Suprapubic skin (tissue), 4 donors: Measurements from ENCODE around the gene KIDINS220. TPM values are rescaled to one million over a fixed set of nuclear protein-coding genes. Genes with fewer than 3 reads are reported as not detected.
A peak's percentile ranks its signal among the peaks of the same experiment; 100 is the strongest.

Experiments used
- DNase-seq, 2 donors: peaks; one replicate each; pipeline ENCODE4 v3.0.0-alpha.2; 2019; ENCODE audit warnings: low spot score in 2 of 2
- H3K27ac ChIP-seq: fragments of 200-600 bp; sonication (generic); one replicate; pipeline ENCODE4 v1.5.1; 2019
- H3K27me3 ChIP-seq: fragments of 200-600 bp; sonication (generic); one replicate; pipeline ENCODE4 v1.5.1; 2019
- H3K36me3 ChIP-seq: fragments of 200-600 bp; sonication (generic); one replicate; pipeline ENCODE4 v1.5.1; 2019
- H3K4me1 ChIP-seq: fragments of 200-600 bp; sonication (generic); one replicate; pipeline ENCODE4 v1.5.1; 2019
- H3K4me3 ChIP-seq: fragments of 200-600 bp; sonication (generic); one replicate; pipeline ENCODE4 v1.5.1; 2019; ENCODE audit warnings: mild to moderate bottlenecking
- H3K9me3 ChIP-seq: fragments of 200-600 bp; sonication (generic); one replicate; pipeline ENCODE4 v1.5.1; 2019
- EP300 ChIP-seq: sonication (generic); formaldehyde crosslinking; IDR thresholded peaks from one replicate; pipeline ENCODE4 v1.6.1; 2017; ENCODE audit warnings: antibody characterized with exemption
- POLR2A ChIP-seq, 2 donors: fragments of 450-650 bp; IDR thresholded peaks; one replicate each; pipeline ENCODE4 v1.6.1; 2017; ENCODE audit warnings: antibody characterized with exemption in 2 of 2, mild to moderate bottlenecking in 2 of 2, moderate library complexity in 2 of 2
- POLR2AphosphoS5 ChIP-seq, 3 donors: sonication (generic); formaldehyde crosslinking; IDR thresholded peaks; one replicate each; pipeline ENCODE4 v1.6.1; 2017; ENCODE audit warnings: antibody characterized with exemption in 3 of 3
- WGBS: methylation state at CpG from one replicate; pipeline ENCODE4 v1.1.5; 2018; 5-methylcytosine and 5-hydroxymethylcytosine counted together
- total RNA-seq, 4 donors: library from RNA; depleted of rRNA; stranded (reverse); fragments of >200 nt; gene quantifications; one replicate each; pipeline ENCODE4 v1.1.0, GENCODE V29; 2016
- TF ChIP-seq, protein P1 (sequence below), 2 donors: fragments of 200-600 bp in 1 of 2; fragments of 450-650 bp in 1 of 2; sonication (generic) in 1 of 2; IDR thresholded peaks; one replicate each; pipeline ENCODE4 v1.5.1; 2016 to 2019; ENCODE audit warnings: antibody characterized with exemption in 2 of 2, mild to moderate bottlenecking in 1 of 2, moderate library complexity in 1 of 2

The KIDINS220 gene
- total RNA-seq, 4 donors from 2014 or later, result 44.7 to 100 (median 53.5) TPM

- Histone ChIP-seq H3K36me3 (no peaks in the 10 kb centered on the region), H3K27me3 (peaks cover 3% of the 10 kb centered on the region), H3K4me1 (peaks cover 10% of the 10 kb centered on the region), H3K4me3 (peak overlapping the region; percentile 30), H3K27ac (no peak overlapping the region), H3K9me3 (no peaks in the 10 kb centered on the region)
- DNase-seq, result no peak
- TF ChIP-seq POLR2A (IDR thresholded peaks at IDR 0.05) (no peak), POLR2AphosphoS5 (IDR thresholded peaks at IDR 0.05) (no peak), EP300 (no peak)
- TF ChIP-seq, protein P1, sequence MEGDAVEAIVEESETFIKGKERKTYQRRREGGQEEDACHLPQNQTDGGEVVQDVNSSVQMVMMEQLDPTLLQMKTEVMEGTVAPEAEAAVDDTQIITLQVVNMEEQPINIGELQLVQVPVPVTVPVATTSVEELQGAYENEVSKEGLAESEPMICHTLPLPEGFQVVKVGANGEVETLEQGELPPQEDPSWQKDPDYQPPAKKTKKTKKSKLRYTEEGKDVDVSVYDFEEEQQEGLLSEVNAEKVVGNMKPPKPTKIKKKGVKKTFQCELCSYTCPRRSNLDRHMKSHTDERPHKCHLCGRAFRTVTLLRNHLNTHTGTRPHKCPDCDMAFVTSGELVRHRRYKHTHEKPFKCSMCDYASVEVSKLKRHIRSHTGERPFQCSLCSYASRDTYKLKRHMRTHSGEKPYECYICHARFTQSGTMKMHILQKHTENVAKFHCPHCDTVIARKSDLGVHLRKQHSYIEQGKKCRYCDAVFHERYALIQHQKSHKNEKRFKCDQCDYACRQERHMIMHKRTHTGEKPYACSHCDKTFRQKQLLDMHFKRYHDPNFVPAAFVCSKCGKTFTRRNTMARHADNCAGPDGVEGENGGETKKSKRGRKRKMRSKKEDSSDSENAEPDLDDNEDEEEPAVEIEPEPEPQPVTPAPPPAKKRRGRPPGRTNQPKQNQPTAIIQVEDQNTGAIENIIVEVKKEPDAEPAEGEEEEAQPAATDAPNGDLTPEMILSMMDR (IDR thresholded peaks at IDR 0.05), result no peak
- 34% methylated on average over 7 of the region's 7 CpGs for WGBS
Observed at GRCh38 chr2:8692783-8693156, 144.6 kb downstream of the KIDINS220 start.

DNA sequence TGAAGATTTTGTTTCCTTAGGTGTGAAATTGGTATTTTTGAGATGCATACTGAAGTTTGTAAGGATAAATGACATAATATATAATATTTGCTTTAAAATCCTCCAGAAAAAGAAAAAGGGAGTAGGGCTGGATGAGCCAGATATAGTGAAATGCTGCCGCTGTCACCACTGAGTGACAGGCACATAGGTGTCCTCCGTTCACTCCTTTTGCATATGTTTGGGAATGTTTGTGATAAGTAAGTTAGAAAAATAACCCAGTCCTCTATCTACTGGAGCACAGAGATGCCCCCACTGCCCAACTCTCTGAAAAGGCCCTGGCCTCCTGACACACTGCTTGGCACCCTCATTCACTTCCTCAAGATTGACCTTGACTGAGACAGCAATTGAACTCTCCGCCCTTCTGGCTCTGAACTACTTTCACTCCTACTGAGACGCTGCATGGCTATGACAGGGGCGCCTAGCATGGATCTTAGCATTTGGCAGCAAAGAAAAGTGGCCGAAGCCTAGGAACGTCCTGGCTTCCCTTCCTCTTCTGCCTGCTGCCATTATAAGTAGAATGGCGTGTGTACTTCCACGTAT, 145.5 kb downstream of the KIDINS220 start:
- peaks cover 3% of the 10 kb centered on the region for H3K27me3 ChIP-seq
- no peaks in the 10 kb centered on the region for H3K36me3 ChIP-seq
- no peak for DNase-seq
- peaks cover 10% of the 10 kb centered on the region for H3K4me1 ChIP-seq
- no peak overlapping the region for H3K4me3 ChIP-seq
- no peak for TF ChIP-seq POLR2AphosphoS5 (IDR thresholded peaks at IDR 0.05)
- TF ChIP-seq EP300, result no peak
- TF ChIP-seq, protein P1 (IDR thresholded peaks at IDR 0.05), result no peak
- TF ChIP-seq POLR2A (IDR thresholded peaks at IDR 0.05), result no peak
- H3K27ac ChIP-seq, result no peak overlapping the region
- 87% methylated on average over 9 of the region's 9 CpGs for WGBS
- H3K9me3 ChIP-seq, result no peaks in the 10 kb centered on the region

DNA sequence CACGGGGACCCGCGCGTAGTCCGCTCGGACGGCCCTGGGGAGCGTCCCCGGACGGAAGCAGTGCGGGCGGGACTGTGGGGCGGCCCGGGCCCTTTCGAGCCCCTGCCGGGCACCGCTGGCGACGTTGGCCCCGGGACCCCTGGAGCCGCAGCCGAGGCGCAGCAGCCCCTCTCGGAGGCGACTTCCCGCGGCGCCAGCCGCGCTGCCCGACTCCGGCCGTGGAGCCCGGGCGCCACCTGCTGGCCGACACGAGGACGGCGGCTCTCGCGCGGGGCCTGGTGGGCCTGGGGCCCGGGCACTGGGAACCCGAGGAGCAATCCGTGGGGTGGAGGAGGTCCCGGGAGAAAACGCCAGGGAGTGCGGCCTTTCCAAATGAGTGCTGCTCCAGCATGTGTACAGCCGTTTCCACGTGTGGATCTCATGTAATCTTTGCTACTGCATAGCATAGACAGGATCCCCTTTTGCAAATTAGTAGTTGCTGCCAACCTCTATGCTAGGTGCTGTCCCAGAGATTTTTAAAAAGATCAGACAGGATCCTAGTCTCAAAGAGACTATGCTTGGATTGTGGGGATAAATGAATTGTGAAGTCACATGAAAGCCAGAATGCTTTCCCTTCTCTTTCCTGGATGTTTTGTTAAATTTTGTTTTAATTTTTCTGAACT, 151.6 kb downstream of the KIDINS220 start:
- peaks cover 24% of the 10 kb centered on the region for H3K4me1 ChIP-seq
- WGBS, result 1% methylated on average over 8 of the region's 50 CpGs
- no peaks in the 10 kb centered on the region for H3K27me3 ChIP-seq
- H3K4me3 ChIP-seq, result peak overlapping the region; percentile 77
- TF ChIP-seq EP300, result no peak
- TF ChIP-seq, protein P1 (IDR thresholded peaks at IDR 0.05), result peak; percentile 95 to 99
- TF ChIP-seq POLR2A (IDR thresholded peaks at IDR 0.05), result no peak
- peak overlapping the region; percentile 74 for H3K27ac ChIP-seq
- H3K36me3 ChIP-seq, result no peaks in the 10 kb centered on the region
- DNase-seq, result peak; percentile 85 to 86
- no peaks in the 10 kb centered on the region for H3K9me3 ChIP-seq

DNA sequence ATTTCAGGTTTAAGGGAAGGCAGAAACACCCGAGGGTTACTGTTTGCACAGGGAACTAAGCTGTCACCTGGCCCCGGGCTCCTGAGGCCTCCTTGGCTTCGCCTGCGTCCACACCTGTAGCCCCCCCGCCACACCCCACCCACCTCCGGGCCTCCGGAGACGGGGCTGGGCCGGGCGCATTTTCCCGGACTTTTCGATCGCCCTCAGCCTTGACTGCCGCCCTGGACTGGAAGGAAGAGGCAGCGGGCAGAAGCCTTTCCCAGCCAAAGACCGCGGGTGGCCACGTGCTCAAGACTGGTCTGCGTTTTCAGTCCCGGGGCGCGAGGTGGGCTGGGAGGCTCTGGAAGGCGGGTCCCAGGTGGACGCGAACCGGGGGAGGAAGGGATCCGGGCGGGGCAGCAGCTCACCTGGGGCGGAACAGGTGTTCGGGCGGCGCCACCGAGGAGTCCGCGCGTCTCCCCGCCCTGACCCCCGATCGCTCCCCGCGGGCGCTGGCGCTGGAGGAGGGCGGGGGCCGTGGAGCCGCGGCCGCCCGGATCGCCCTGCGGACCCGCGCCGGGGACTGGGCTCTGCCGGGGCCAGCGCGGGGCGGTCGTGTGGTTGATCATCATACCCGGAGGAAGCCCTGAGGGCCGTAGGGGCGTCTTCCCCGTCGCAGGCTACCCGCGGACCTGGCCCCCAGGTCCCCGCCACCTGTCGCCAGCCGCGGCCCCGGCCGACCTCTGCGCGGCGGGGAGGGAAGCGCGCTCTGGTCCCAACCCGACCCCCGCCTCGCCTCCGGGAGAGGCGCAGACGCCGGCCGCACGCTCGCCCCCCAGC, 152.3 kb downstream of the KIDINS220 start:
- Histone ChIP-seq H3K4me3 (peak overlapping the region; percentile 77), H3K36me3 (no peaks in the 10 kb centered on the region), H3K9me3 (no peaks in the 10 kb centered on the region), H3K27me3 (no peaks in the 10 kb centered on the region), H3K4me1 (peaks cover 32% of the 10 kb centered on the region), H3K27ac (peak overlapping the region; percentile 74)
- 7% methylated on average over 4 of the region's 87 CpGs for WGBS
- DNase-seq, result peak; percentile 85 to 88
- TF ChIP-seq, protein P1 (IDR thresholded peaks at IDR 0.05), result no peak
- TF ChIP-seq POLR2AphosphoS5 (IDR thresholded peaks at IDR 0.05) (no peak), EP300 (no peak), POLR2A (IDR thresholded peaks at IDR 0.05) (no peak)

DNA sequence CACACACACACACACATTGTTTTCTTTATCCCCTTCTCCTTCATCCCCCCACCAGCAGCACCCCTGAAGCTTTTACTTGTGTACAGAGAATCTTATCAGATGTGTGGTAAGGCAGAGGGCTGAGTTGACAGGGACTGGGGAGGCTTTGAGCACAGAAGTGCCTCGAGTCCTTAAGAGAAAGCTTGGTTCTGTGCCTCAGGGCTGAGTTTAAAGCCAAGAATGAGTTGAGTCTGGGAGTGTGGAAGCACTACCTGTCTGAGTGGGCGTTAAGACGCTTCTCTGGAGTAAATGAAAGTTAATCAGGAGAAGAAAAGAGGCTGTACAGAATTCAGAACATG, 152.9 kb downstream of the KIDINS220 start:
- WGBS, result 7% methylated on average over 3 of the region's 3 CpGs
- DNase-seq, result no peak
- Histone ChIP-seq H3K27ac (peak overlapping the region; percentile 74), H3K27me3 (no peaks in the 10 kb centered on the region), H3K4me1 (peaks cover 38% of the 10 kb centered on the region), H3K36me3 (no peaks in the 10 kb centered on the region), H3K9me3 (no peaks in the 10 kb centered on the region), H3K4me3 (peak overlapping the region; percentile 77)
- TF ChIP-seq POLR2AphosphoS5 (IDR thresholded peaks at IDR 0.05) (no peak), POLR2A (IDR thresholded peaks at IDR 0.05) (no peak), EP300 (no peak)
- TF ChIP-seq, protein P1 (IDR thresholded peaks at IDR 0.05), result no peak
